Thyroid gland (tissue), 4 donors: ENCODE data around the gene PROX2.

ENCODE experiments used
- CTCF ChIP-seq, 6 experiments: fragments of 200-600 bp in 3 of 6; fragments of 450-650 bp in 3 of 6; sonication (generic) in 3 of 6; IDR thresholded peaks; one replicate each; pipeline ENCODE4 v1.5.1; 2016 to 2019; ENCODE audit warnings: antibody characterized with exemption in 6 of 6, mild to moderate bottlenecking in 2 of 6, inconsistent platforms in 1 of 6, moderate library complexity in 1 of 6
- POLR2A ChIP-seq, 2 donors: fragments of 450-650 bp; IDR thresholded peaks; one replicate each; pipeline ENCODE4 v1.6.1; 2017; ENCODE audit warnings: antibody characterized with exemption in 2 of 2, mild to moderate bottlenecking in 2 of 2, moderate library complexity in 1 of 2

GRCh38 chr14:74915826-74916225 is 39.9 kb upstream of the PROX2 start:
- TF ChIP-seq CTCF (IDR thresholded peaks at IDR 0.05) (no peak), POLR2A (IDR thresholded peaks at IDR 0.05) (no peak)
